HG02981 (cell line): ENCODE measurements around the gene ZFYVE28.
"Not testable (repeated sequence)": the region's sequence is repeated elsewhere in the genome, so short reads cannot be mapped to it uniquely, and the experiment has no call there.

Experiments used
- ATAC-seq: cut with Tn5 transposase; IDR thresholded peaks from one replicate; pipeline ENCODE4 v1.9.1; 2021; ENCODE audit warnings: mild to moderate bottlenecking, moderate library complexity; ENCODE audit not compliant: unreplicated experiment

The ZFYVE28 gene

GRCh38 chr4:2231082-2231481 lies 187.4 kb downstream of the ZFYVE28 start:
- no peak for ATAC-seq

GRCh38 chr4:2226261-2226660 lies 192.2 kb downstream of the ZFYVE28 start:
- ATAC-seq, result no peak

GRCh38 chr4:2222838-2223237 lies 195.6 kb downstream of the ZFYVE28 start:
- no peak for ATAC-seq

- not testable (repeated sequence) for ATAC-seq
Observed at GRCh38 chr4:2221378-2221777, 197.1 kb downstream of the ZFYVE28 start.

- ATAC-seq, result no peak
Observed at GRCh38 chr4:2220016-2220630, 198.3 kb downstream of the ZFYVE28 start.
